HFF-Myc (cell line): ENCODE data around the gene AP2M1.
"Not testable (repeated sequence)": the region's sequence is repeated elsewhere in the genome, so short reads cannot be mapped to it uniquely, and the experiment has no call there.

Experiments
- DNase-seq: peaks from one replicate; pipeline ENCODE4 v3.0.0-alpha.2; 2011; ENCODE audit warnings: low read depth; ENCODE audit errors: extremely low read depth
- H3K4me3 ChIP-seq: replicated peaks from 2 replicates; pipeline ENCODE4 v1.5.1; 2011; ENCODE audit warnings: low read depth, mild to moderate bottlenecking, control low read depth, low read length
- TF ChIP-seq, protein P1 (sequence below): IDR thresholded peaks from 2 replicates; pipeline ENCODE4 v1.5.1; 2012; ENCODE audit warnings: mild to moderate bottlenecking, low read depth, low read length, control low read depth; ENCODE audit errors: missing control alignments

AP2M1 gene

DNA sequence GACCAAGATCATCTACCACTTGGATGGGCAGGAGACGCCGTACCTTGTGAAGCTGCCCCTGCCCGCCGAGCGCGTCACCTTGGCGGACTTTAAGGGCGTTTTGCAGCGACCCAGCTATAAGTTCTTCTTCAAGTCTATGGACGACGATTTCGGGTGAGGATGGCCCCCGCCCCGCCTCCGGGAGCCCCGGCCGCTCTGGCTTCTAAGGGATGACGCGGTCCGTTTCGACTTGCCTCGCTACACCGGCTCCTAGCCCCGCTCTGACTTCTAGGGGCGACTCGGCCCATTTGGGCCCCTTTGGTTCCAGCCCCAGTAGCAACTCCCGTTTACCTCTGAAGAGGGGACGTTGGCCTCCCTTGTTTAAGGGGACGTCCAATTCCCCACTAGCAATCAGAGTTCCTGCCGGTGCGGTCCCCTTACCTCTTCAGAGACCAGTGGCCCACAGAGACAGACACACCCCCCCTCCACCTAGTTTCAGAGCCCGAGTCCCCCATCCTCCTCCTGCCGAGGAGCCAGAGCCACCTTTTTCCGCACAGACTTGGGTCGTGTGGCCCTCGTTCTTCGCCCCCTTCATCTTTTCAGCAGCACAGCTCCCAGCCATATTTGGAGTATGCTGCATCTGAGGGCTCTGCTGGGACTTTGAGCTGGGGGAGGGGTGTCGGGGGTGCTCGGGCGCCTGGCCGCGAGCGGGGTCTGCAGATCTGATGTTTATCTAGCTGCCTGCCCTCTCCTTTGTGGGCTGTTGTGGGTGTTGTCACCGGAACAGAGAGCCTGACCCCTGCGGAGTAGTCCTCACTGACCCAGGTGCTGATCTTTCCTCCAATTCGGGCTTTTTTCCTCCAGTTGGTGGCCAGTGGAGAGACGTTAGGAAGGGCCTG is 18.8 kb upstream of the AP2M1 start:
- peak overlapping the region; percentile 94 for H3K4me3 ChIP-seq
- no peak for DNase-seq
- TF ChIP-seq, protein P1, sequence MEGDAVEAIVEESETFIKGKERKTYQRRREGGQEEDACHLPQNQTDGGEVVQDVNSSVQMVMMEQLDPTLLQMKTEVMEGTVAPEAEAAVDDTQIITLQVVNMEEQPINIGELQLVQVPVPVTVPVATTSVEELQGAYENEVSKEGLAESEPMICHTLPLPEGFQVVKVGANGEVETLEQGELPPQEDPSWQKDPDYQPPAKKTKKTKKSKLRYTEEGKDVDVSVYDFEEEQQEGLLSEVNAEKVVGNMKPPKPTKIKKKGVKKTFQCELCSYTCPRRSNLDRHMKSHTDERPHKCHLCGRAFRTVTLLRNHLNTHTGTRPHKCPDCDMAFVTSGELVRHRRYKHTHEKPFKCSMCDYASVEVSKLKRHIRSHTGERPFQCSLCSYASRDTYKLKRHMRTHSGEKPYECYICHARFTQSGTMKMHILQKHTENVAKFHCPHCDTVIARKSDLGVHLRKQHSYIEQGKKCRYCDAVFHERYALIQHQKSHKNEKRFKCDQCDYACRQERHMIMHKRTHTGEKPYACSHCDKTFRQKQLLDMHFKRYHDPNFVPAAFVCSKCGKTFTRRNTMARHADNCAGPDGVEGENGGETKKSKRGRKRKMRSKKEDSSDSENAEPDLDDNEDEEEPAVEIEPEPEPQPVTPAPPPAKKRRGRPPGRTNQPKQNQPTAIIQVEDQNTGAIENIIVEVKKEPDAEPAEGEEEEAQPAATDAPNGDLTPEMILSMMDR, result no peak

DNA sequence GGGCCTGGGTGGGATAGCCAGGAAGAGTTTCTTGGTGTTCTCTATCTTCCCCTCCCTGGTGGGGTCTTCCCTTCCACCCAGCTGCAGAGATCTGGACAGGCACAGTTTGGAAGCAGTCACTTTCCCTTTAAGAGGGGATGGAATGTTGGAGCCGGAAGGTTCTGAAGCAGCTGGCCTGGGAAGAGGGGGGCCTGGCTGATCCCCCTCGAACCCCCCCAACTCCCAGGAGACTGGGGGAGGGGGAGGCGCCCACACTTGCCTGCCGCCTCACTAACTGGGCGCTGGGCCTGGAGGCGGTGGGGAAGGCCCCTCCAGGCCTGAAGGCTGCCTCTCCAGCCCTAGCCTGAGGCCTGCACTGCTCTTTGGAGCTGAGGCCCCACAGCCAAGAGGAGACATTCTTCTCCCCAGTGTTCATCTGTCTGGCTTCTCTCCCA is 18.1 kb upstream of the AP2M1 start:
- TF ChIP-seq, protein P1, result no peak
- H3K4me3 ChIP-seq, result peak overlapping the region; percentile 94
- DNase-seq, result no peak

DNA sequence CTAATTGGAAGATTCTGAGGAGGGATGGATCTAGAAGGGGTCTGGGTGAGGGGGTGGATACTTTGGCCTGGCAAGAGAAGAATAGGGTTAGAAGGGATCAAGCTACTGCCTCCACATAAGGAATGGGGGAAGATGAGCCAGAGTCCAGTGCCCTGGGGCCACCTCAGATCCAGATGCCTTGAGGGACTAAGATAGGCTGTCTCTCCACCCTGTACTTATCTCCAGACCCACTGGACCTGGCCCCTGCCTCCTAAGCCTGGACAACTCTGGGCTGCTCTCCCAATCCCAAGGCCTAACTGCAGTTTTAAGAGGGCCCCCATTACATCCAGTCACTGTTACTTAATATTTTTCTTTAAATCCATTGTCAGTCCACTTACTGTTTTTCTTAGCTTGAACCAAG is 17.4 kb upstream of the AP2M1 start:
- no peak for DNase-seq
- TF ChIP-seq, protein P1, result no peak
- H3K4me3 ChIP-seq, result peak overlapping the region; percentile 94

DNA sequence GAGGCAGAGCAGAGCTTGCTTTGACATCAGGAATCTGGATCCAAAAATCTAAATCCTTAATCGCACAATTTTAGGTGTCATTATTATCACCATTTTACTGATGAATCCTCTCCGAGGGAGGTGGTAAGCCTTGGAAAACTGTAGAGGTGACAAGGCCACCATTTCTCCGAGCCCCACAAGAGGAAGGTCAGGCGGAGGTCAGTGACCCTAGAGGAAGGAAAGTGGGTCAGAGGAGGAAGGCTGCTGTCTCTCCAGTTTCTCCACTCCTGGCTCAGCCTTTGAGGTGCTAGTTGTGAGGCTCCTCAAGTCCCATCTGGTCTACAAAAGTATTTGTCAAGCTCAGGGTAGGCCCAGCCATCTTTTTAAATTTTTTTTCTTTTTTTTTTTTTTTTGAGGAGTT is 16.3 kb upstream of the AP2M1 start:
- no peak for DNase-seq
- TF ChIP-seq, protein P1, result no peak
- H3K4me3 ChIP-seq, result no peak overlapping the region

DNA sequence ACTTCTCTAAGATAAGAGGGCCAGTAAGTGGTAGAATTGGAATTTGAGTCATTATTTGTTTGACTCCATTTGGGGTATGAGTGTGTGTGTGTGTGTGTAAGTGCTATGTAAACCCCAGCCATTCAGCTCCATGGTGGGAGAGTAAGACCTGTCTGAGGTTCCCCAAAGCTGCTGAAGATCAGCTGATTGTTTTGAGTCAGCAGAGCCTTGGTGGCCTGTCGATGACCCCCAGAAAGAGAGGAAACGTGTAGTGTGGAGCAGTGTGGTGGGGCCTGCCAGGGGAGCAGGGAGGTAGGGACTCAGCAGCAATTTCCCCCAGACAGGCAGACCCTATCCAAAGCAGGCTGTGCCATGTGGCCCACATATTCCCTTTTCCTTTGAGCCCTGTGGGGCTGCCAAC is 14.2 kb upstream of the AP2M1 start:
- DNase-seq, result no peak

DNA sequence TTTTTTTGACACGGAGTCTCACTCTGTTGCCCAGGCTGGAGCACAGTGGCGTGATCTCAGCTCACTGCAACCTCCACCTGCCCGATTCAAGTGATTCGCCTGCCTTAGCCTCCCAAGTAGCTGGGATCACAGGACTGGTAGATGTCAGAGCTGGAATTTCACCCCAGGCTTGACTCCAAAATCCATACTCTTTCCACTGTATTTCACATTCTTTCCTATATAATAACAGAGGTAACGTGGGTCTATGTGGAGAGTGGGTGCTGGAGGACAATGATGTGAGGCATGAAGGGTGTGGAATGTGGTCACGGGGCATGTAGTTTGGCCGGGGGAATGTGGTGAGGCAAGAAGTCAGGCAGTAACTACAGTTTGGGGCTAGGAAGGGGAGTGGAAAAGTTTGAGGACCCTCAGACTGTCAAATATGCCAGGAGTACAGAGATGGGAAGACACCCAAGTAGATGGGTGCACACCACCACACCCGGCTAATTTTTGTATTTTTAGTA is 12.0 kb upstream of the AP2M1 start:
- DNase-seq, H3K4me3 ChIP-seq: not testable (repeated sequence)

More for the DNA sequence above, 14.2 kb upstream of the AP2M1 start:
- no peak overlapping the region for H3K4me3 ChIP-seq
- TF ChIP-seq, protein P1, result no peak

DNA sequence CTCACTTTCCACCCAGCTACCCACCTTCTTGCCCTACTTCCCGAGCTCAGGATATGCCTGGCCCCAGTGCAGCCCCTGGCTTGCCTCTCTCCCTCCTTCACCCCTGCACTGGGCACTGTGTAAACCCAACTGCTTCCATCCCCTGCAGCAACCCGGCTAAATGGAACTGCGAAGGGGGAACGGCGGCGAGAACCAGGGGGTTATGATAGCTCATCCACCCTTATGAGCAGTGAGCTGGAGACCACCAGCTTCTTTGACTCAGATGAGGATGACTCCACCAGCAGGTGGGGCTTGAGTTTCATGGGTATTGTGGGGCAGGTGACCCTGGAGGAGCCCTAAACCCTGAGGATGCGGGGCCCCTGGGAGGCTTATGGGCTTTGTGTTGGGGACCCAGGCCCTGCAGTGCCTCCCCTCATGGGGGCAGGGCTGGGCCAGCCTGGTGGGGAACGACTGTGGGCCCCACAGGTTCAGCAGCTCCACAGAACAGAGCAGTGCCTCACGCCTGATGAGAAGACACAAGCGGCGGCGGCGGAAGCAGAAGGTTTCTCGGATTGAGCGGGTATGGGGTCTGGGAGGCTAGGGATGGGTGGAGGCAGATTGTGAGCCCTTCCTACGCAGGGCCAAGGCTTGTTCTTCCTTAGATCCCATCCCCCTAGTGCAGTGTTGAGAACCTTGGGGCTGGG is 9.9 kb upstream of the AP2M1 start:
- DNase-seq, result no peak
- H3K4me3 ChIP-seq, result no peak overlapping the region
- TF ChIP-seq, protein P1, result no peak
